Measurements from ENCODE around the gene VAT1L.

DNA sequence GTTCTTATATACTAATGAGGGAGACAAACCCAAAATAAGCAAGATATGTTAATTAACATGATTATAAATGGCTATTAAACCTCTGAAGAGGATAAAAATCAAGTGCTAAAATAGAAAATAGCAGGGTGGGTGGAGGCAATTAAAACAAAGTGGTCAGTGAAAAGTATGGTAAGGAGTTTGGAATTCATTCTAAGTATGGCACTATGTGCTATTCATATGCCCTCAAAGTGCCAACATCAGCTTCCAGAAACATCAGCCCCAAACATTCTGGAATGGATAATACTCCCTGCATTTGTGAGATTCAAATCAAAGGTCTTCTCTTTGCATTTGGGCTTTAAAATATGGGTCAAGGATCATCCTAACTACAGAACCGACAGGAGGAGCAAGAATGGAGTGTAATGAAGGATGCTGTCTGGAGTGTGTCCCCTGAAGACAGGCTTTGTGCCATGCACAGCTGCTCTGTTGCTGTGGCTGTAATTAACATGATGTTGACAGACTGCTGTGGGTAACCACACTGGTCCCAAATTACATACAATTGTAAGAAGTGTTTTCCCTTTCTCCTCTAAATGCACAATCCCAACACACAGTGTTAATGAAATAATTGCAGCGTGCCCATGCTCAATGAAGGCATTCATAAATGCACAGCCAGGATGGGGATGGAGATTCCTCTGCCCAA is 93.1 kb downstream of the VAT1L start:
- TF ChIP-seq POLR2A (IDR thresholded peaks at IDR 0.05; ENCODE audit: borderline replicate concordance, extremely low read depth, insufficient read depth, insufficient read length) (no peak), CEBPB (IDR thresholded peaks at IDR 0.05; ENCODE audit: low read depth) (no peak), MAX (IDR thresholded peaks at IDR 0.05) (no peak), FOSL1 (IDR thresholded peaks at IDR 0.05; ENCODE audit: low read depth) (no peak), REST (IDR thresholded peaks at IDR 0.05; ENCODE audit: low read depth) (no peak), POLR2AphosphoS5 (IDR thresholded peaks at IDR 0.05; ENCODE audit: low read depth, low read length) (no peak), RAD21 (IDR thresholded peaks at IDR 0.05; ENCODE audit: low read depth) (no peak), SRF (IDR thresholded peaks at IDR 0.05; ENCODE audit: low read depth) (no peak), CBX3 (IDR thresholded peaks at IDR 0.05; ENCODE audit: low read depth) (no peak)
- TF ChIP-seq, protein P1, sequence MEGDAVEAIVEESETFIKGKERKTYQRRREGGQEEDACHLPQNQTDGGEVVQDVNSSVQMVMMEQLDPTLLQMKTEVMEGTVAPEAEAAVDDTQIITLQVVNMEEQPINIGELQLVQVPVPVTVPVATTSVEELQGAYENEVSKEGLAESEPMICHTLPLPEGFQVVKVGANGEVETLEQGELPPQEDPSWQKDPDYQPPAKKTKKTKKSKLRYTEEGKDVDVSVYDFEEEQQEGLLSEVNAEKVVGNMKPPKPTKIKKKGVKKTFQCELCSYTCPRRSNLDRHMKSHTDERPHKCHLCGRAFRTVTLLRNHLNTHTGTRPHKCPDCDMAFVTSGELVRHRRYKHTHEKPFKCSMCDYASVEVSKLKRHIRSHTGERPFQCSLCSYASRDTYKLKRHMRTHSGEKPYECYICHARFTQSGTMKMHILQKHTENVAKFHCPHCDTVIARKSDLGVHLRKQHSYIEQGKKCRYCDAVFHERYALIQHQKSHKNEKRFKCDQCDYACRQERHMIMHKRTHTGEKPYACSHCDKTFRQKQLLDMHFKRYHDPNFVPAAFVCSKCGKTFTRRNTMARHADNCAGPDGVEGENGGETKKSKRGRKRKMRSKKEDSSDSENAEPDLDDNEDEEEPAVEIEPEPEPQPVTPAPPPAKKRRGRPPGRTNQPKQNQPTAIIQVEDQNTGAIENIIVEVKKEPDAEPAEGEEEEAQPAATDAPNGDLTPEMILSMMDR (IDR thresholded peaks at IDR 0.05 in 2 of 3, conservative IDR thresholded peaks at IDR 0.05 in 1 of 3; ENCODE audit: borderline replicate concordance in 1 of 3, insufficient read depth in 1 of 3, low read depth in 2 of 3, low read length in 2 of 3): no peak
- TF ChIP-seq, protein P2, sequence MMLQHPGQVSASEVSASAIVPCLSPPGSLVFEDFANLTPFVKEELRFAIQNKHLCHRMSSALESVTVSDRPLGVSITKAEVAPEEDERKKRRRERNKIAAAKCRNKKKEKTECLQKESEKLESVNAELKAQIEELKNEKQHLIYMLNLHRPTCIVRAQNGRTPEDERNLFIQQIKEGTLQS (IDR thresholded peaks at IDR 0.05): no peak
